Endothelial cell of umbilical vein (primary cell): ENCODE results near the gene SLC39A11. TPM values are rescaled to one million over a fixed set of nuclear protein-coding genes. Genes with fewer than 3 reads are reported as not detected.
"Not testable (repeated sequence)": the region's sequence is repeated elsewhere in the genome, so short reads cannot be mapped to it uniquely, and the experiment has no call there.

Experiments used
- BruUV-seq: library from RNA; stranded (reverse); fragments of 400-500 nt; replicated peaks from 2 replicates; lab custom pipeline; 2021; lab: Mats Ljungman, UMichigan
- CTCF ChIA-PET: fragments of 300-600, 350-600 bp; sonication (Branson Sonifier 250); formaldehyde crosslinking; loops from one replicate; lab custom pipeline; 2021; ENCODE audit warnings: antibody characterized with exemption, inconsistent platforms; lab: Charles Lee
- POLR2A ChIA-PET: fragments of 300-600, 350-600 bp; sonication (Branson Sonifier 250); formaldehyde crosslinking; loops from one replicate; lab custom pipeline; 2021; ENCODE audit warnings: antibody characterized with exemption, inconsistent platforms; lab: Charles Lee
- DNase-seq: peaks from one replicate; pipeline ENCODE4 v3.0.0-alpha.2; 2011; ENCODE audit warnings: low read depth, low spot score
- FAIRE-seq: peaks from 2 replicates; lab custom pipeline; 2011; peaks lifted over from hg19 to GRCh38; lab: Jason Lieb, UNC
- H2AFZ ChIP-seq: 2 replicates; pipeline ENCODE4 v1.6.0; 2012; ENCODE audit warnings: low read depth, low read length, control low read depth, inconsistent platforms
- H3K27ac ChIP-seq: 2 replicates; pipeline ENCODE4 v1.5.1; 2011; ENCODE audit warnings: low read depth, mild to moderate bottlenecking, control low read depth, low read length, moderate library complexity; ENCODE audit not compliant: insufficient read depth
- H3K27me3 ChIP-seq, 2 experiments: 2 replicates each; pipeline versions ENCODE4 v1.6.0 to v1.6.1; 2011; ENCODE audit warnings: low read length in 2 of 2, mixed read lengths in 1 of 2; ENCODE audit not compliant: control insufficient read depth in 2 of 2, insufficient read depth in 2 of 2
- H3K36me3 ChIP-seq, 2 experiments: 2 replicates in 1 of 2; 3 replicates in 1 of 2; pipeline ENCODE4 v1.5.1; 2011; ENCODE audit warnings: low read length in 2 of 2, mild to moderate bottlenecking in 1 of 2, moderate library complexity in 1 of 2; ENCODE audit not compliant: control insufficient read depth in 2 of 2, insufficient read depth in 2 of 2; ENCODE audit errors: extremely low read depth in 1 of 2
- H3K4me1 ChIP-seq: 3 replicates; pipeline ENCODE4 v1.5.1; 2011; ENCODE audit warnings: mild to moderate bottlenecking, low read length; ENCODE audit not compliant: control insufficient read depth, insufficient read depth; ENCODE audit errors: extremely low read depth
- H3K4me2 ChIP-seq: 2 replicates; pipeline ENCODE4 v1.6.1; 2011; ENCODE audit warnings: low read length, control low read depth, mixed read lengths; ENCODE audit not compliant: insufficient read depth
- H3K4me3 ChIP-seq, 3 experiments: fragments of 200-600 bp in 1 of 3; sonication (generic), shearing (Covaris generic) in 1 of 3; replicated peaks in 1 of 3; 2 replicates each; pipeline ENCODE4 v1.5.1; 2011 to 2016; ENCODE audit warnings: control low read depth in 3 of 3, low read length in 3 of 3, mild to moderate bottlenecking in 2 of 3, inconsistent platforms in 1 of 3, low read depth in 1 of 3, moderate library complexity in 1 of 3; ENCODE audit not compliant: insufficient read depth in 1 of 3
- H3K79me2 ChIP-seq: 2 replicates; pipeline ENCODE4 v1.6.0; 2012; ENCODE audit warnings: low read length, inconsistent platforms; ENCODE audit not compliant: control insufficient read depth, insufficient read depth
- H3K9ac ChIP-seq: replicated peaks from 2 replicates; pipeline ENCODE3; 2011; ENCODE audit warnings: low read length, control low read depth; ENCODE audit not compliant: insufficient read depth; ENCODE audit errors: extremely low read depth
- H3K9me1 ChIP-seq: replicated peaks from 3 replicates; pipeline ENCODE4 v1.6.0; 2011; ENCODE audit warnings: mild to moderate bottlenecking, low read length; ENCODE audit not compliant: control insufficient read depth, insufficient read depth; ENCODE audit errors: extremely low read depth
- H3K9me3 ChIP-seq: replicated peaks from 2 replicates; pipeline ENCODE4 v1.5.1; 2012; ENCODE audit warnings: low read length, inconsistent platforms; ENCODE audit not compliant: control insufficient read depth, insufficient read depth
- H4K20me1 ChIP-seq: replicated peaks from 2 replicates; pipeline ENCODE3; 2011; ENCODE audit warnings: mild to moderate bottlenecking, low read length; ENCODE audit not compliant: control insufficient read depth, insufficient read depth; ENCODE audit errors: extremely low read depth
- EZH2 ChIP-seq: IDR thresholded peaks from 2 replicates; pipeline ENCODE4 v1.6.1; 2012; ENCODE audit warnings: borderline replicate concordance, low read depth, mild to moderate bottlenecking, moderate library complexity, low read length, inconsistent platforms; ENCODE audit not compliant: severe bottlenecking
- FOS ChIP-seq: IDR thresholded peaks from 2 replicates; pipeline ENCODE4 v1.6.1; 2011; ENCODE audit warnings: mild to moderate bottlenecking, low read length, moderate library complexity, borderline replicate concordance; ENCODE audit not compliant: insufficient read depth
- GATA2 ChIP-seq: IDR thresholded peaks from 2 replicates; pipeline ENCODE4 v1.7.0; 2011; ENCODE audit warnings: low read depth, mild to moderate bottlenecking, moderate library complexity, mixed read lengths, low read length; ENCODE audit not compliant: insufficient read length, insufficient read depth
- JUN ChIP-seq: IDR thresholded peaks from 2 replicates; pipeline ENCODE4 v1.6.1; 2011; ENCODE audit warnings: borderline replicate concordance, low read depth; ENCODE audit not compliant: insufficient read length, insufficient read depth
- MYC ChIP-seq: IDR thresholded peaks from one replicate; pipeline ENCODE4 v1.6.1; 2011; ENCODE audit warnings: mild to moderate bottlenecking, low read depth, low read length
- POLR2A ChIP-seq: IDR thresholded peaks from 2 replicates; pipeline ENCODE4 v1.6.1; 2012; ENCODE audit warnings: low read depth, mild to moderate bottlenecking, control low read depth, low read length
- POLR2AphosphoS5 ChIP-seq: IDR thresholded peaks from 2 replicates; pipeline ENCODE4 v1.6.1; 2012; ENCODE audit warnings: low read depth, mild to moderate bottlenecking, control low read depth, low read length, moderate library complexity; ENCODE audit not compliant: insufficient read depth
- dilution Hi-C: fragments of 300-500 bp; cut with MboI; formaldehyde crosslinking; loops from one replicate; pipeline ENCODE4 v1.15.0; 2019; ENCODE audit warnings: low sequenced_read_pairs; ENCODE audit not compliant: extremely low pct_ligation_motif_present
- intact Hi-C: fragments of 100-400 bp; cut with micrococcal nuclease; formaldehyde crosslinking; loops from one replicate; pipeline ENCODE4 v1.10.0; 2022
- polyA plus RNA-seq, 4 experiments: library from polyadenylated mRNA; depleted of rRNA in 3 of 4; stranded (reverse) in 3 of 4; unstranded in 1 of 4; fragments of >200 nt; gene quantifications; 2 replicates each; pipeline versions ENCODE4 v1.2.1 to v1.2.3, GENCODE V29; 2011 to 2012; ENCODE audit warnings: missing spikeins in 1 of 4
- total RNA-seq: library from RNA; stranded (reverse); gene quantifications from 2 replicates; pipeline ENCODE4 v1.2.3, GENCODE V29; 2021
- TF ChIP-seq, protein P1 (sequence below): IDR thresholded peaks from 2 replicates; pipeline ENCODE4 v1.6.1; 2011; ENCODE audit not compliant: insufficient read depth, insufficient read length
- TF ChIP-seq, protein P2 (sequence below), 2 donors: IDR thresholded peaks; 1 replicate in 1 of 2; 2 replicates in 1 of 2; pipeline ENCODE4 v1.5.1; 2011; ENCODE audit warnings: low read length in 2 of 2, mild to moderate bottlenecking in 2 of 2, moderate library complexity in 2 of 2, control low read depth in 1 of 2, inconsistent platforms in 1 of 2, low read depth in 1 of 2; ENCODE audit not compliant: insufficient read depth in 1 of 2; ENCODE audit errors: extremely low read depth in 1 of 2

Gene SLC39A11
- total and polyA plus RNA-seq, 2 donors (not counting 3 experiments of a cell fraction or from before 2014, with no cell fraction given): 8.1 to 11.9 TPM

DNA sequence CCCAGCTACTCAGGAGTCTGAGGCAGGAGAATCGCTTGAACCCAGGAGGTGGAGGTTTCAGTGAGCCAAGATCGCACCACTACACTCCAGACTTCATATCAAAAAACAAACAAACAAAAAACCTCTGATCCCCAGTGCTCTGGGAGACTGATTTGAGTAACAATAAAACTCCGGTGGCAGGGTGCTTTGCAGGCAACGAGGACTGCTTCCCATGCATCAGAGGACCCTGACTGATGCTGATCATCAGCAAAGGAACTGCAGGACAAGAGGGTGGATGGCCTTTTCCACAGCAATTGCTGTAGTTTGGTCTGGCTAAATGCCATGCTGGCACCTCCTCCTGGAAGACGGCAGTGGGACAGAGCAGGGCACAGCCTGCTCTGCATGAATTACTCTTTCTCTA, 6.4 kb upstream of the SLC39A11 start:
- no peak for FAIRE-seq
- dilution Hi-C loops (no loop called here), intact Hi-C loops (no loop called here)
- no peak overlapping the region for H3K4me2 ChIP-seq
- H3K27me3 ChIP-seq: peaks cover 0 to 3% of the 10 kb centered on the region in 2 experiments
- H4K20me1 ChIP-seq: no peaks in the 10 kb centered on the region
- ChIA-PET CTCF (no interaction called here), POLR2A (no interaction called here)
- no peaks in the 10 kb centered on the region for H3K79me2 ChIP-seq
- no TSS peak for BruUV-seq
- TF ChIP-seq JUN (no peak), FOS (no peak), GATA2 (no peak), POLR2A (no peak), POLR2AphosphoS5 (no peak), MYC (no peak), EZH2 (no peak)
- TF ChIP-seq, protein P1, sequence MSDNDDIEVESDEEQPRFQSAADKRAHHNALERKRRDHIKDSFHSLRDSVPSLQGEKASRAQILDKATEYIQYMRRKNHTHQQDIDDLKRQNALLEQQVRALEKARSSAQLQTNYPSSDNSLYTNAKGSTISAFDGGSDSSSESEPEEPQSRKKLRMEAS: no peak
- TF ChIP-seq, protein P2, sequence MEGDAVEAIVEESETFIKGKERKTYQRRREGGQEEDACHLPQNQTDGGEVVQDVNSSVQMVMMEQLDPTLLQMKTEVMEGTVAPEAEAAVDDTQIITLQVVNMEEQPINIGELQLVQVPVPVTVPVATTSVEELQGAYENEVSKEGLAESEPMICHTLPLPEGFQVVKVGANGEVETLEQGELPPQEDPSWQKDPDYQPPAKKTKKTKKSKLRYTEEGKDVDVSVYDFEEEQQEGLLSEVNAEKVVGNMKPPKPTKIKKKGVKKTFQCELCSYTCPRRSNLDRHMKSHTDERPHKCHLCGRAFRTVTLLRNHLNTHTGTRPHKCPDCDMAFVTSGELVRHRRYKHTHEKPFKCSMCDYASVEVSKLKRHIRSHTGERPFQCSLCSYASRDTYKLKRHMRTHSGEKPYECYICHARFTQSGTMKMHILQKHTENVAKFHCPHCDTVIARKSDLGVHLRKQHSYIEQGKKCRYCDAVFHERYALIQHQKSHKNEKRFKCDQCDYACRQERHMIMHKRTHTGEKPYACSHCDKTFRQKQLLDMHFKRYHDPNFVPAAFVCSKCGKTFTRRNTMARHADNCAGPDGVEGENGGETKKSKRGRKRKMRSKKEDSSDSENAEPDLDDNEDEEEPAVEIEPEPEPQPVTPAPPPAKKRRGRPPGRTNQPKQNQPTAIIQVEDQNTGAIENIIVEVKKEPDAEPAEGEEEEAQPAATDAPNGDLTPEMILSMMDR (IDR thresholded peaks at IDR 0.05; ENCODE audit: extremely low read depth in 1 of 2, insufficient read depth in 1 of 2, low read depth in 1 of 2, low read length in 2 of 2): no peak
- no peak for DNase-seq
- H3K4me1 ChIP-seq: no peaks in the 10 kb centered on the region
- H3K27ac ChIP-seq: no peak overlapping the region
- no peak overlapping the region for H3K9ac ChIP-seq
- H3K36me3 ChIP-seq: no peaks in the 10 kb centered on the region
- no peak overlapping the region for H3K4me3 ChIP-seq
- H3K9me1 ChIP-seq: no peaks in the 10 kb centered on the region
- H2AFZ ChIP-seq: no peak overlapping the region
- H3K9me3 ChIP-seq: no peaks in the 10 kb centered on the region

DNA sequence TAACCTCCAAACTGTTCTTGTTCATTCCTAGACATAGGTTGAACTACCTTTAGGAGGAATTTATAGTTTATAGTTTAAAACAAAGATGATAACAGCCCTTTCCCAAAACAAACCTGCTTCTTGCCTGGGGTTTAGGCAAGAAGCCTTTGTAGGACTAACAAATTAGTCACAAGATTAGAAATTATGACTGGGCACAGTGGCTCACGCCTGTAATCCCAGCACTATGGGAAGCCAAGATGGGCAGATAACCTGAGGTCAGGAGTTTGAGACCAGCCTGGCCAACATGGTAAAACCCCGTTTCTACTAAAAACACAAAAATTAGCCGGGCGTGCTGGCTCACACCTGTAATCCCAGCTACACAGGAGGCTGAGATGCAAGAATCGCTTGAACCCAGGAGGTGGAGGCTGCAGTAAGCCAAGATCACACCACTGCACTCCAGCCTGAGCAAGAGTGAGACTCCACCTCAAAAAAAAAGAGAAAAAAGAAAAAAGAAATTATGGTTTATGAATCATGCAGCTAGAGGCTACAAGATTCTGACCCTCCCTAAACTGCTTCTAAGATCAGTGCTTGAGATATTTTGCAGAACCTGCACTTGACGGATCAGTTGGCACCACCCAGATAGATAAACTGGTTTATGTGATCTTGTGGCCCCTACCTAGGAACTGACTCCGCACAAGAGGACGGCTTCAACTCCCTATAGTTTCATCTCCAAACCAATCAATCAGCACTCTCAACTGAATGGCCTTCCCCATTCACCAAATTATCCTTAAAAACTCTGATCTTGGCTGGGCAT, 5.7 kb upstream of the SLC39A11 start:
- H3K9ac ChIP-seq, H3K9me3 ChIP-seq, H3K79me2 ChIP-seq, H3K36me3 ChIP-seq, POLR2A ChIA-PET, CTCF ChIA-PET, H4K20me1 ChIP-seq, DNase-seq, FAIRE-seq, H3K4me2 ChIP-seq, H2AFZ ChIP-seq, H3K9me1 ChIP-seq, H3K27ac ChIP-seq, H3K27me3 ChIP-seq, dilution Hi-C loops, H3K4me3 ChIP-seq, H3K4me1 ChIP-seq, BruUV-seq, intact Hi-C loops: not testable (repeated sequence)
